Calu3 (cell line): ENCODE data around the gene CACUL1. TPM values are rescaled to one million over a fixed set of nuclear protein-coding genes. Genes with fewer than 3 reads are reported as not detected.

Source experiments
- BruUV-seq: library from RNA; stranded (reverse); fragments of 400-500 nt; replicated peaks from 2 replicates; lab custom pipeline; 2021; lab: Mats Ljungman, UMichigan
- CTCF ChIA-PET: fragments of 300-600 bp; sonication (Branson Sonifier 250); formaldehyde crosslinking; loops from one replicate; lab custom pipeline; 2022; ENCODE audit warnings: antibody characterized with exemption; lab: Charles Lee
- DNase-seq: peaks from one replicate; pipeline ENCODE4 v3.0.0; 2022
- H3K27ac Mint-ChIP-seq: one replicate; pipeline ENCODE4 v1.8.0; 2022; ENCODE audit warnings: mixed read lengths; ENCODE audit not compliant: unreplicated experiment
- H3K27me3 Mint-ChIP-seq: one replicate; pipeline ENCODE4 v1.8.0; 2022; ENCODE audit warnings: mixed read lengths; ENCODE audit not compliant: unreplicated experiment
- H3K36me3 Mint-ChIP-seq: one replicate; pipeline ENCODE4 v1.8.0; 2022; ENCODE audit warnings: mild to moderate bottlenecking, moderate library complexity, mixed read lengths; ENCODE audit not compliant: insufficient read depth, unreplicated experiment
- H3K4me1 Mint-ChIP-seq: one replicate; pipeline ENCODE4 v1.8.0; 2022; ENCODE audit warnings: mild to moderate bottlenecking, low read depth, mixed read lengths; ENCODE audit not compliant: unreplicated experiment
- H3K4me3 Mint-ChIP-seq: one replicate; pipeline ENCODE4 v1.8.0; 2022; ENCODE audit warnings: mild to moderate bottlenecking, low read depth, moderate library complexity, mixed read lengths; ENCODE audit not compliant: unreplicated experiment
- H3K9me3 Mint-ChIP-seq: one replicate; pipeline ENCODE4 v1.8.0; 2022; ENCODE audit warnings: low read depth, mixed read lengths; ENCODE audit not compliant: unreplicated experiment
- CTCF ChIP-seq: fragments of 200-600 bp; IDR thresholded peaks from one replicate; pipeline ENCODE4 v1.8.0; 2022; ENCODE audit warnings: antibody characterized with exemption; ENCODE audit not compliant: unreplicated experiment
- intact Hi-C: fragments of 100-400 bp; cut with micrococcal nuclease; formaldehyde crosslinking; loops from one replicate; pipeline ENCODE4 v1.10.0; 2022; ENCODE audit not compliant: unreplicated experiment
- total RNA-seq: library from RNA; stranded (reverse); gene quantifications from 2 replicates; pipeline ENCODE4 v1.2.3, GENCODE V29; 2022

Gene CACUL1
- total RNA-seq, 1 experiment from 2014 or later, result 44.6 TPM

- Mint-ChIP-seq H3K27ac (no peak overlapping the region), H3K4me1 (no peaks in the 10 kb centered on the region), H3K27me3 (no peaks in the 10 kb centered on the region), H3K9me3 (no peaks in the 10 kb centered on the region), H3K4me3 (no peak overlapping the region), H3K36me3 (no peaks in the 10 kb centered on the region)
- TF ChIP-seq CTCF, result no peak
- intact Hi-C loops, result no loop called here
- no TSS peak for BruUV-seq
- no peak for DNase-seq
- CTCF ChIA-PET, result no interaction called here
Observed at GRCh38 chr10:118712930-118713634, 41.7 kb downstream of the CACUL1 start.

- no peaks in the 10 kb centered on the region for H3K9me3 Mint-ChIP-seq
- BruUV-seq, result no TSS peak
- CTCF ChIA-PET, result interaction anchor here (0.6 kb wide), 1 partner anchor 55 kb away, joined by 5 read pairs; no protein-coding TSS in a partner anchor
- no peaks in the 10 kb centered on the region for H3K4me1 Mint-ChIP-seq
- H3K4me3 Mint-ChIP-seq, result no peak overlapping the region
- no peaks in the 10 kb centered on the region for H3K36me3 Mint-ChIP-seq
- no peak for DNase-seq
- H3K27ac Mint-ChIP-seq, result no peak overlapping the region
- no peak for TF ChIP-seq CTCF
- H3K27me3 Mint-ChIP-seq, result no peaks in the 10 kb centered on the region
- intact Hi-C loops, result no loop called here
Observed at GRCh38 chr10:118712080-118712479, 42.7 kb downstream of the CACUL1 start.

- no peak overlapping the region for H3K4me3 Mint-ChIP-seq
- no peaks in the 10 kb centered on the region for H3K27me3 Mint-ChIP-seq
- CTCF ChIA-PET, result no interaction called here
- no peaks in the 10 kb centered on the region for H3K36me3 Mint-ChIP-seq
- DNase-seq, result no peak
- intact Hi-C loops, result loop anchor here (2.0 kb wide), 1 partner anchor 76 kb away; no protein-coding TSS in a partner anchor
- TF ChIP-seq CTCF, result no peak
- BruUV-seq, result no TSS peak
- H3K9me3 Mint-ChIP-seq, result no peaks in the 10 kb centered on the region
- no peak overlapping the region for H3K27ac Mint-ChIP-seq
- no peaks in the 10 kb centered on the region for H3K4me1 Mint-ChIP-seq
Observed at GRCh38 chr10:118710487-118710886, 44.3 kb downstream of the CACUL1 start.

- Mint-ChIP-seq H3K36me3 (no peaks in the 10 kb centered on the region), H3K4me3 (no peak overlapping the region), H3K9me3 (no peaks in the 10 kb centered on the region), H3K4me1 (no peaks in the 10 kb centered on the region), H3K27ac (no peak overlapping the region), H3K27me3 (no peaks in the 10 kb centered on the region)
- no peak for TF ChIP-seq CTCF
- CTCF ChIA-PET, result no interaction called here
- no TSS peak for BruUV-seq
- intact Hi-C loops, result no loop called here
- no peak for DNase-seq
Observed at GRCh38 chr10:118708571-118708970, 46.2 kb downstream of the CACUL1 start.
